Measurements from ENCODE around the gene HIRIP3. TPM values are rescaled to one million over a fixed set of nuclear protein-coding genes. Genes with fewer than 3 reads are reported as not detected.

HIRIP3 gene
- total and polyA plus RNA-seq, 2 experiments from 2014 or later, result 10.4 to 18.5 TPM

- no peak overlapping the region for H2AFZ ChIP-seq
- no peaks in the 10 kb centered on the region for H3K27me3 ChIP-seq (ENCODE audit: insufficient read depth)
- H3K27ac Mint-ChIP-seq, result no peak overlapping the region
- TF ChIP-seq, protein P1, sequence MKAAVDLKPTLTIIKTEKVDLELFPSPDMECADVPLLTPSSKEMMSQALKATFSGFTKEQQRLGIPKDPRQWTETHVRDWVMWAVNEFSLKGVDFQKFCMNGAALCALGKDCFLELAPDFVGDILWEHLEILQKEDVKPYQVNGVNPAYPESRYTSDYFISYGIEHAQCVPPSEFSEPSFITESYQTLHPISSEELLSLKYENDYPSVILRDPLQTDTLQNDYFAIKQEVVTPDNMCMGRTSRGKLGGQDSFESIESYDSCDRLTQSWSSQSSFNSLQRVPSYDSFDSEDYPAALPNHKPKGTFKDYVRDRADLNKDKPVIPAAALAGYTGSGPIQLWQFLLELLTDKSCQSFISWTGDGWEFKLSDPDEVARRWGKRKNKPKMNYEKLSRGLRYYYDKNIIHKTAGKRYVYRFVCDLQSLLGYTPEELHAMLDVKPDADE (IDR thresholded peaks at IDR 0.05), result no peak
- no peak for TF ChIP-seq ZNF462 (CRISPR knock-in tag; IDR thresholded peaks at IDR 0.05)
- no peak for TF ChIP-seq POLR2AphosphoS5 (IDR thresholded peaks at IDR 0.05; ENCODE audit: low read depth)
- TF ChIP-seq EZH2phosphoT487 (IDR thresholded peaks at IDR 0.05; ENCODE audit: unreplicated experiment), result no peak
- no peak overlapping the region for H3K4me3 ChIP-seq
- peaks cover 10% of the 10 kb centered on the region for H3K4me1 Mint-ChIP-seq
- no peaks in the 10 kb centered on the region for H3K9me2 ChIP-seq (ENCODE audit: insufficient read depth)
- peaks cover 11% of the 10 kb centered on the region for H3F3A ChIP-seq (replicated peaks; ENCODE audit: low read depth)
- H3K27me3 Mint-ChIP-seq (ENCODE audit: insufficient read depth, low read depth, poor library complexity), result peaks cover 13% of the 10 kb centered on the region
- no peak overlapping the region for H3K27ac ChIP-seq (ENCODE audit: low read depth)
- H3K4me1 ChIP-seq (ENCODE audit: insufficient read depth), result peaks cover 7% of the 10 kb centered on the region; the same call in 1 of the 2 replicates
- H3K9me3 Mint-ChIP-seq, result no peaks in the 10 kb centered on the region; the same call in 2 of the 3 replicates
- peaks cover 4% of the 10 kb centered on the region; the same call in 1 of the 2 replicates for H3K36me3 ChIP-seq (ENCODE audit: insufficient read depth)
- peaks cover 48% of the 10 kb centered on the region for H3K36me3 Mint-ChIP-seq (ENCODE audit: low read depth)
- no peak for ATAC-seq
- H4K20me1 ChIP-seq (replicated peaks; ENCODE audit: insufficient read depth), result no peaks in the 10 kb centered on the region; the same call in 1 of the 2 replicates
- no peak for DNase-seq (ENCODE audit: low spot score)
- H3K4me3 Mint-ChIP-seq, result no peak overlapping the region
- H3K4me2 ChIP-seq, result no peak overlapping the region
- H3K79me2 ChIP-seq (replicated peaks; ENCODE audit: insufficient read depth), result no peaks in the 10 kb centered on the region
These were observed 4.4 kb downstream of the HIRIP3 start for GRCh38 chr16:29990883-29991570.

Data from GM23338 (cell line).